IPS-20b (cell line): ENCODE results near the gene RAB34.
A peak's percentile ranks its signal among the peaks of the same experiment; 100 is the strongest.
"Not testable (repeated sequence)": the region's sequence is repeated elsewhere in the genome, so short reads cannot be mapped to it uniquely, and the experiment has no call there.

Source experiments
- H3K27ac ChIP-seq: one replicate; pipeline ENCODE4 v1.5.1; 2013; ENCODE audit warnings: low read length
- H3K27me3 ChIP-seq: 2 replicates; pipeline ENCODE4 v1.6.1; 2013; ENCODE audit warnings: mild to moderate bottlenecking, low read length, inconsistent platforms; ENCODE audit not compliant: insufficient read depth
- H3K36me3 ChIP-seq: 2 replicates; pipeline ENCODE4 v1.6.1; 2013; ENCODE audit warnings: low read depth, mild to moderate bottlenecking, inconsistent platforms, low read length, moderate library complexity; ENCODE audit not compliant: insufficient read depth
- H3K4me1 ChIP-seq: 2 replicates; pipeline ENCODE4 v1.6.1; 2013; ENCODE audit warnings: mild to moderate bottlenecking, control low read depth, inconsistent platforms, low read length, moderate library complexity; ENCODE audit not compliant: insufficient read depth
- H3K4me3 ChIP-seq: 2 replicates; pipeline ENCODE4 v1.5.1; 2013; ENCODE audit warnings: mild to moderate bottlenecking, low read length, inconsistent platforms
- H3K9ac ChIP-seq: 2 replicates; pipeline ENCODE4 v1.6.1; 2013; ENCODE audit warnings: low read depth, mild to moderate bottlenecking, inconsistent platforms, low read length, moderate library complexity
- H3K9me3 ChIP-seq: 2 replicates; pipeline ENCODE4 v1.6.1; 2013; ENCODE audit warnings: mild to moderate bottlenecking, low read depth, low read length, inconsistent platforms; ENCODE audit not compliant: insufficient read depth

Gene RAB34

DNA sequence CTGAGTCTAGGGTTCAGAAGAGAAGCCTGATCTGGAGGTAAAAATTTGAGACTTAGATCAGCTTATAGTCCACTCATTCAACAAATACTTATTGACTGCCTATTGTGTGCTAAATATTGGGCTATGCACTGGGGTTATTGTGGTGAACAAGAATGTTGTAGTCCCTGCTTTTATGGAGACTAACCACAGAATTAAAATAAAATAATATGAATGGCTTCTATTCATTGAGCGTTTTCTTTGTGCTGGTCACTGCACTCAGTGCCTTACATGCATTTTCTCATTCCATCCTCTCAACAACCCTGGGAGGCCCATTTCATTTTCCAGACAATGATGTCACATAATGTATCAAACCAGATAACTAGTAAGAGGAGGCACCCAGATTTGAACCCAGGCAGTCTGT lies 15.7 kb upstream of the RAB34 start:
- Histone ChIP-seq H3K36me3 (peaks cover 23% of the 10 kb centered on the region), H3K4me1 (no peaks in the 10 kb centered on the region), H3K9ac (no peak overlapping the region), H3K4me3 (no peak overlapping the region), H3K27me3 (no peaks in the 10 kb centered on the region), H3K9me3 (no peaks in the 10 kb centered on the region), H3K27ac (no peak overlapping the region)

DNA sequence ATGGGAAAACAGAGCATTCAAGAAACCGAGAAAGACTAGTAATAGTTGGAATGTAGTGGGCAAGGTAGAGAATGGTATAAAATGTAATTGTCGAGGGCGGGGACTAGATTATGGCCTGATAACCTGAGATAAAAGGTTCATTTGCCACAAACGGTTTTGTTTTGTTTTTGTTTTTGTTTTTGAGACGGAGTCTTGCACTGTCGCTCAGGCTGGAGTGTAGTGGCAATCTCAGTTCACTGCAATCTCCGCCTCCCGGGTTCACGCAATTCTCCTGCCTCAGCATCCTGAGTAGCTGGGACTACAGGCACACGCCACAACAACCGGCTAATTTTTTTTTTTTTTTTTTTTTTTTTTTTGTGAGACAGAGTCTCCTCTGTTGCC lies 12.3 kb upstream of the RAB34 start:
- Histone ChIP-seq H3K4me1 (no peaks in the 10 kb centered on the region), H3K4me3 (no peak overlapping the region), H3K27ac (no peak overlapping the region), H3K9ac (no peak overlapping the region), H3K9me3 (no peaks in the 10 kb centered on the region), H3K36me3 (peaks cover 9% of the 10 kb centered on the region; the same call in 1 of the 2 replicates), H3K27me3 (no peaks in the 10 kb centered on the region)

DNA sequence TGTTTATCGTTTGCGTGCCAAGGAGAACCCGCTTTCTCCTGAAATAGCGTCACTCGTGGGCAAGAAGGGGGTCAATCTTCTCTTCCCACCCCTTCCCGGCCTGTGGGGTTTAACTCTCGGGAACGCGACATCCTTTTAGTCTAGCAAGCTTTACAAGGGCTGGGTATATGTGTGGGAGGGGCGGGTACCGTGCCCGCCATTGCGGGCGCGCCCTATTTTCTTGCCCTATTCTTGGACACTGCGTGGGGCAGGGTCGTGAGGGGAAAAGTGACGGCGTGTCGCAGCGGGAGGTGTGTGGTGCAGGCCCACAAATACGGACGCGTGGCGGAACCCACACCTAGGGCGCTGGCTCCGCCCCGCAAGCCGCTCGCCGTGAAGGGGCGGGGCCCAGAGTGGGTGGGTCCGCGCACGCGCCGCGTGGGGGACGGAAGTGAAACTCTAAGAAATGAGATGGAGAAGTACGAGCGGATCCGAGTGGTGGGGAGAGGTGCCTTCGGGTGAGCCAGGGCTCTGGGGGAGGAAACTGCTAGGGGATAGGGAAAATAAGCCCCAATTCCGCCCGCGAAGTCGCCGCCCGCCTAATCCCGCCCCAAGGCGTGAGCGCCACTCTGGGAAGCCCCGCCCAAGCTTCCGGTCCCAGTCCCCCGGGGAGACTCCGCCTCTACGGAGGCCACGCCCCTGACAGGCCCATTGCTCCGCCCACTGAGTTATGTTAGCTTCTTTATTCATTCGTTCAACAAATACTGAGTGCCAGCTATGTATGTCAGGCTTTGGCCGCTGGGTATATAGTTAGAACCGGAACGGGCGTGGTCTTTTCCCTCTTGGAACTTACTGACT lies 10.9 kb upstream of the RAB34 start, which contains the start of gene NEK8:
NEK8 (plus strand) TSS at position 425 of the 837 bp plus-strand sequence; CDS start at position 451, 26 bp downstream.
- Histone ChIP-seq H3K4me1 (no peaks in the 10 kb centered on the region), H3K9me3 (no peaks in the 10 kb centered on the region), H3K27me3 (no peaks in the 10 kb centered on the region), H3K27ac (peak within 1 kb of the TSS; percentile 84), H3K9ac (peak within 1 kb of the TSS; percentile 89), H3K4me3 (peak within 1 kb of the TSS; percentile 99), H3K36me3 (peaks cover 14% of the 10 kb centered on the region)

DNA sequence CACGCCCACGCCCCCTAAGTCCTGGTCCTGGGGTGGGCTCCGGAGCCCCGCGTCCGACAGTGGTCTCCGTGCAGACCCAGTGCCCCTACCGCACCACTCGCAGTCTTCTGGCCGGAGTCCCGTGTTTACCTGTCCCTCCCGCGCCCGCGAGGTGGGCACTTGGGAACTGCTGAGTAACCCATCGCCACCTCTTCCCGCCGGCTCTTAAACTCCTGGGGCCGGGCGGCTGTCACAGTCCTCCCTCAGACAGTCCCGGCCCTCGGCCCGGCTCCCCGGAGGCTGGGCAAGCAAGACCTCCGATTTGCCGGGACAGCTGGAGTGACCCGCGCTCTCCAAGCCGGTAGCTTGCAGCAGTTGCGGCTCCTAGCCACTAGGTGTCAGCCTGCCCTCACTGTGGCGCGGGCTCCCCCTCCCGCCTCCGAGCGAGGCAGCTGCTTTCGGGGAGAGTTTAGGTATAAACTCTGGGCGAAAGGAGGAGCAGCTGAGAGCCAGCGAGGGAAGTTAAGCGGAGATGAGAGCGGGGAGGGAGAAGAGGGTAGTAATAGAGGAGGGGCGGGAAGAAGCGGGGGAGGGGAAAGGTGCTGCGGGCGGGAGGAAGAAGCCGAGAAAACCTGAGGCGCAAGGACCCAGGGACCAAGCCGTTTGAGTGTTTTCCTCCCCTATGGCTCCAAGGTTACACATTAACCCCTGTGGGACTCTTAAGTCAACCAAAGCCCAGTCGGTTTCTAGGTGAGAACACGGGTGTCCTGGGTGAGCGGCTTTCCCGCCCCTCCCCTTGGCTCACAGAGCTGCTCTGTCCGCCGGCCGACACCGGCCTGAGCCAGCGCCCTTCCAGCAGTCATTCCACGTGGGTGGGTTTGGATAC lies 9.2 kb upstream of the RAB34 start:
- Histone ChIP-seq H3K4me1 (peaks cover 7% of the 10 kb centered on the region; the same call in 1 of the 2 replicates), H3K9ac (peak overlapping the region; percentile 90), H3K9me3 (no peaks in the 10 kb centered on the region), H3K27ac (peak overlapping the region; percentile 84), H3K27me3 (no peaks in the 10 kb centered on the region), H3K4me3 (peak overlapping the region; percentile 99), H3K36me3 (peaks cover 31% of the 10 kb centered on the region)

DNA sequence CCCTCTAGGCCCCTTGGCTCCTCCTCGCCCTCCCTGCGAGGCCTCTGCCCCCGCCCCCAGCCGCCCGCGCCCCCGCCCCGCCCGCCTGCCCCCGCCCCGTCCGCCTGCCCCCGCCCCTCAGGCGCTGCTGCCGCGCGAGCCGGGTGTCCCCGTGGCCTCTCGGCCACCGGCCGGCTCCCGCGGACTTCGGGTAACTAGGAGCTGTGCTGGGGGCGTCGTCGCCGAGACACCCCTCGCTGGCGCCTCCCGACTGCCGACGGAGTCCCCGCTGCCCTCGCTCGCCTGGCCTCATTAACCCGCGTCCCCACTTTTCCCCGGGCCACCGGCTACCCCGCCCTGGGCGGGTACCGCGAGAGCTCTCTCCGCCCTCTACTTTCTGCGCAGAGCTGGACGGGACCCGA lies 8.6 kb upstream of the RAB34 start, which contains the start of gene TLCD1:
TLCD1 (minus strand) TSS at position 8 of the 401 bp plus-strand sequence. CDS start 136 bp downstream, outside the sequence.
- H3K27ac ChIP-seq: peak within 1 kb of the TSS; percentile 84
- peaks cover 37% of the 10 kb centered on the region for H3K36me3 ChIP-seq
- peak within 1 kb of the TSS; percentile 90 for H3K9ac ChIP-seq
- H3K4me1 ChIP-seq: peaks cover 10% of the 10 kb centered on the region; the same call in 1 of the 2 replicates
- no peaks in the 10 kb centered on the region for H3K9me3 ChIP-seq
- H3K4me3 ChIP-seq: peak within 1 kb of the TSS; percentile 99
- no peaks in the 10 kb centered on the region for H3K27me3 ChIP-seq

DNA sequence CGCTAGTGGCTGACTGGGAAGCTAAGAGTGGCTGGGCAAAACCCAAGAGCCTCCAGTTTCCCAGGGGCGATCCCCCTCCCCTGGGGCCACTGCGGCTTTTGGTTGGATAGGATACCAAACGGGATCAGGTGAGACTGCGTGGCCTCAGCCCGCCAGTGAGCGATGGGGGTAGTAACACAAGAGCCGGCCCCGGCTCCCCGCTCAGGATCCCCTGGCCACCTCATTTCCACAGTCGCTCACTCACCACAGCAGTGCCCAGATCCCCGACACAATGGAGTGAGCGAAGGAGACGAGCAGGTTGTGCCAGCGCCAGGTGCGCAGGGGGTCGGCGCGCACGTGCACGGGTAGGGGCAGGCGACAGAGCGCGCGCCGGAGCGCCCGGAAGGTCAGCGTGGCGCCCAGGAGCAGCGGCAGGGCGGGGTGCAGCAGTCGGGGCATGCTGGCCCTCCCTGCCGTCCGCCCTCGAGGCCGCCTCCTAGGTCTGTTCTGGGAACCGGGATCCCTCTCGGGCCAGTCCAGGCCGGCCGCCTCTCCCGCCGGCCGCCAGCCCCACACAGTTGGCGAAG lies 8.1 kb upstream of the RAB34 start:
- H3K9ac ChIP-seq: peak overlapping the region; percentile 85
- peak overlapping the region; percentile 39 for H3K27ac ChIP-seq
- H3K4me3 ChIP-seq: peak overlapping the region; percentile 73
- H3K36me3 ChIP-seq: peaks cover 41% of the 10 kb centered on the region
- H3K9me3 ChIP-seq: no peaks in the 10 kb centered on the region
- H3K4me1 ChIP-seq: peaks cover 10% of the 10 kb centered on the region; the same call in 1 of the 2 replicates
- H3K27me3 ChIP-seq: no peaks in the 10 kb centered on the region

DNA sequence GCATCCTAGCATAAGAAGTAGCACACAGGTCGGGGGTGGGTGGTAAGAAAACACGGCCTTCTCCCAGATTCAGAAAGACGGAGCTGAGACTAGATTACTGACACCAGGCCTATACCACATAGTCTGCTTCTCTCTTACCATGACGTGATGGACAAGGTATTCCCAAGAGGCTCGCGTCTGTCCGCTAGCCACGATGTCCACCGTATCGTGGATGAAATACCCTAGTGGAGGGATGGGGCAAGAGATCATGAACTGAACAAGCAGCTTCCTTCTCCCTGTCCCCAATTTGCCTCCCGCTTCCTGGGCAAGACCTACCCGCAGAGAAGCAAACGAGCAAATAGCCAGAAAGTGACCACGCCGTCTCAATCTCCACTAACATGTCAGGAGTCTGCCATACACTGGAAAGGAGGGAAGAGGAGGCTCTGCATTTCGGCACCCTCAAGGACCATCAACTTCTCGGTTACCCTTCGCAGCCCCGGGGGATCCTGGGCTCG lies 7.5 kb upstream of the RAB34 start:
- Histone ChIP-seq H3K4me3 (peak overlapping the region; percentile 73), H3K9ac (peak overlapping the region; percentile 85), H3K27ac (peak overlapping the region; percentile 39), H3K4me1 (peaks cover 10% of the 10 kb centered on the region; the same call in 1 of the 2 replicates), H3K36me3 (peaks cover 47% of the 10 kb centered on the region), H3K9me3 (no peaks in the 10 kb centered on the region), H3K27me3 (no peaks in the 10 kb centered on the region)

DNA sequence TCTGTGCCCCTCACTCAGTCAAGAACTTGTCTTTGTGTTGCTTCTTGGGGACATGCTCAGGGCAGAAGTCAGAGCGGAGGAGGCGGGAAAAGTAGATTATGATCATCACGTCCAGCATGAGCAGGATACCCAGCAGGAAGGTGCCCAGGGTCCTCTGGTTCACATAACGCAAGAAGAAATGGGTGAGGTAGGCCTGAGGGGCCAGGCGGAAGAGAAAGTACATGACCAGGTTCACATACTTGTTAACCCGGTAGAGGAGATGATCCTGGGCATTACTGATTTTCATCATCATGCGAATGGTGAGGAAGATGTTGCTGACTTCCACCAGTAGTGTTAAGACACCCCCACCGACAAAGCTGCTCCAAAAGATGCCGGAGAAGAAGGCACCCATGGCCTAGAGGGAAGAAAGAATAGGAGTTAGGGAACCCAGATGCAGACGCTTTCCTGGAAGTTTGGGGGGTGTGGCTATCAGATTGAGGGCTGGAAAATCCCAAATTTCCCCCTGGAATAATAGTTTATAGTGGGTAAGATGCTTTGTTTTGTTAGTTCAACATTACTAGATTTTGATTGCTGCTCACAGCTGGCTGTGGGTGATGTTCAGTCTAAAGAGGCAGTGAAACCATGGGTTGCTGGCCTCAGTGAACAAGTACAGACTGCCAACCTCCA lies 7.0 kb upstream of the RAB34 start:
- H3K4me1 ChIP-seq: peaks cover 10% of the 10 kb centered on the region; the same call in 1 of the 2 replicates

DNA sequence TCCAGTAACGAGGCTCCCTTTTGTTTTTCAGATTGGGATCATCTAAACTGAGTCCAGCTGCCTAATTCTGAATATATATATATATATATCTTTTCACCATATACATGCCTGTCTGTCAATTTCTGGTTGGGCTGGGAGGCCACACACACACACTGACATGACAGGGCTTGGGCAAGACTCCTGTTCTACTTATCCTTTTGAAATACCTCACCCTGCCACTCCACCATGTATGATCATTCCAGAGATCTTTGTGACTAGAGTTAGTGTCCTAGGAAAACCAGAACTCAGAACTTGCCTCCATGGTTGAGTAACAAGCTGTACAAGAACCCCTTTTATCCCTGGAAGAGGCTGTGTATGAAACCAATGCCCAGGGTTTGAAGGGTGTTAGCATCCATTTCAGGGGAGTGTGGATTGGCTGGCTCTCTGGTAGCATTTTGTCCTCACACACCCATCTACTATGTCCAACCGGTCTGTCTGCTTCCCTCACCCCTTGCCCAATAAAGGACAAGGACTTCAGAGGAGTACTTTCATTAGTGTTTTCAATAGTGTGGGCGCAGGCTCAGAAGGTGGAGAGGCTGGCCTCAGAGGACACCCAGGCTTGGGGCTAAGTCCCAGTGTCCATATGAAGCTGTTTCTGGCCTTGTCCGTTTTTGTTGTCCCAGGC lies 6.3 kb upstream of the RAB34 start:
- H3K27me3 ChIP-seq, H3K4me1 ChIP-seq, H3K9me3 ChIP-seq, H3K27ac ChIP-seq: not testable (repeated sequence)
- peak overlapping the region; percentile 73; the same call in 1 of the 2 replicates for H3K4me3 ChIP-seq
- H3K36me3 ChIP-seq: peaks cover 49% of the 10 kb centered on the region
- H3K9ac ChIP-seq: peak overlapping the region; percentile 85; the same call in 1 of the 2 replicates

More for the DNA sequence above, 7.0 kb upstream of the RAB34 start:
- Histone ChIP-seq H3K4me3 (peak overlapping the region; percentile 73), H3K9ac (peak overlapping the region; percentile 85), H3K27ac (peak overlapping the region; percentile 39), H3K36me3 (peaks cover 49% of the 10 kb centered on the region), H3K9me3 (no peaks in the 10 kb centered on the region), H3K27me3 (no peaks in the 10 kb centered on the region)

DNA sequence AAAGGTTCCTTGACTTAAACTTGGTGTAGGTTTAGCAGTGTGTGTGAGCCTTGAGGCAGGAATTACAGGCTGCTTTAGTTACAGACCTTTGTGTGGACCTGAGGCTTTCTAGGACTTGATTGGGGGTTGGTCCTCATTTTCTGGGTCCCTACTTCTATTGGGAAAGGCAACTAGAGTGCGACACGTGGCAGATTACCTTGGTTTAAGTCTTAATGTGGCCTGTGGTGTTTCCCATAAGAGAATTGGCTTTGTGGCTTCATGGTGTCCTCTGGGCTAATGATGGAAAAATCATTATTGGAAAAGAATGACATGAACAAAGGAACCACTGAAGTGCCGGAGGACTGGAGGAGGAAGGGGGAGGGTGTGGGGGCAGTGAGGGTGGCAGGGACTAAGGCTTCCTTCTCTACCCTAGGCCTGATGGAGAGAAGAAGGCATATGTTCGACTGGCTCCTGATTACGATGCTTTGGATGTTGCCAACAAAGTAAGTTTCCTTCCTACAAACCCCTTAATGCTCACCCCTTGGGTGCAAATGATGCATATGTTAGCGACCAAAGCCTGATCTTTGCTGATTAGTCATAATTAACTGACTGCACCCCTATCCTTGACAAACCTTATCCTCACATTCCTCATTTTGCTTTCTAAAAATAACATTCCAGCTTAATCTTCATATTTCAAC lies 5.6 kb upstream of the RAB34 start:
- peak overlapping the region; percentile 40; the same call in 1 of the 2 replicates for H3K4me3 ChIP-seq
- peaks cover 49% of the 10 kb centered on the region for H3K36me3 ChIP-seq

More for the DNA sequence above, 5.6 kb upstream of the RAB34 start:
- peaks cover 10% of the 10 kb centered on the region; the same call in 1 of the 2 replicates for H3K4me1 ChIP-seq
- no peak overlapping the region for H3K27ac ChIP-seq
- H3K9me3 ChIP-seq: no peaks in the 10 kb centered on the region
- H3K27me3 ChIP-seq: no peaks in the 10 kb centered on the region
- no peak overlapping the region; the same call in 1 of the 2 replicates for H3K9ac ChIP-seq
